T-helper 17 cell (primary cell): ENCODE measurements around the gene ADGRL4. TPM values are rescaled to one million over a fixed set of nuclear protein-coding genes. Genes with fewer than 3 reads are reported as not detected.
"Not testable (repeated sequence)": the region's sequence is repeated elsewhere in the genome, so short reads cannot be mapped to it uniquely, and the experiment has no call there.

Experiments
- ATAC-seq: fragments of 150-1000 bp; cut with Tn5 transposase; 2 replicates; pipeline ENCODE4 v1.10.0; 2021; ENCODE audit warnings: mild to moderate bottlenecking, moderate library complexity
- DNase-seq, 3 donors: peaks; one replicate each; pipeline versions ENCODE4 v3.0.0 to v3.0.0-alpha.2; 2020 to 2021
- H3K9me3 ChIP-seq: one replicate; pipeline ENCODE4 v1.7.0; 2013; ENCODE audit warnings: low read length, mild to moderate bottlenecking; ENCODE audit not compliant: control insufficient read depth, poor library complexity, severe bottlenecking
- H3K27ac Mint-ChIP-seq: one replicate; pipeline ENCODE4 v1.8.0; 2022; ENCODE audit warnings: mild to moderate bottlenecking, moderate library complexity, mixed read lengths
- H3K27me3 Mint-ChIP-seq: one replicate; pipeline ENCODE4 v1.8.0; 2022; ENCODE audit warnings: mixed read lengths
- H3K36me3 Mint-ChIP-seq: one replicate; pipeline ENCODE4 v1.8.0; 2022; ENCODE audit warnings: low read depth, mixed read lengths
- H3K4me1 Mint-ChIP-seq: one replicate; pipeline ENCODE4 v1.8.0; 2022; ENCODE audit warnings: mild to moderate bottlenecking, mixed read lengths
- H3K4me3 Mint-ChIP-seq: one replicate; pipeline ENCODE4 v1.8.0; 2022; ENCODE audit warnings: mild to moderate bottlenecking, moderate library complexity, mixed read lengths
- total RNA-seq, 4 donors: library from RNA in 2 of 4; stranded (reverse) in 2 of 4; gene quantifications; one replicate each; pipeline ENCODE4 v1.2.3 and lab custom pipeline; 2022 to 2026

The ADGRL4 gene
- total RNA-seq, 2 donors from 2014 or later, result not detected

GRCh38 chr1:79004916-79005315, 1.6 kb downstream of the ADGRL4 start:
- ATAC-seq, result no peak
- no peaks in the 10 kb centered on the region for H3K36me3 Mint-ChIP-seq

GRCh38 chr1:78996791-78997190, 9.7 kb downstream of the ADGRL4 start:
- no peaks in the 10 kb centered on the region for H3K4me1 Mint-ChIP-seq
- no peaks in the 10 kb centered on the region for H3K27me3 Mint-ChIP-seq
- no peaks in the 10 kb centered on the region for H3K9me3 ChIP-seq
- DNase-seq, result no peak
- H3K27ac Mint-ChIP-seq, result no peak overlapping the region
- no peak for ATAC-seq
- H3K4me3 Mint-ChIP-seq, result no peak overlapping the region
- H3K36me3 Mint-ChIP-seq, result no peaks in the 10 kb centered on the region

More at GRCh38 chr1:79004916-79005315, 1.6 kb downstream of the ADGRL4 start:
- no peaks in the 10 kb centered on the region for H3K9me3 ChIP-seq
- Mint-ChIP-seq H3K27ac (no peak overlapping the region), H3K27me3 (no peaks in the 10 kb centered on the region), H3K4me3 (no peak overlapping the region), H3K4me1 (no peaks in the 10 kb centered on the region)
- DNase-seq, result no peak

- H3K27ac Mint-ChIP-seq, result no peak overlapping the region
- H3K27me3 Mint-ChIP-seq, result no peaks in the 10 kb centered on the region
- H3K9me3 ChIP-seq, result no peaks in the 10 kb centered on the region
- H3K36me3 Mint-ChIP-seq, result no peaks in the 10 kb centered on the region
- no peaks in the 10 kb centered on the region for H3K4me1 Mint-ChIP-seq
- ATAC-seq (no peak), DNase-seq (no peak)
- no peak overlapping the region for H3K4me3 Mint-ChIP-seq
Measured at GRCh38 chr1:78987042-78987441, 19.5 kb downstream of the ADGRL4 start.

- Mint-ChIP-seq H3K4me3 (no peak overlapping the region), H3K27me3 (no peaks in the 10 kb centered on the region), H3K36me3 (no peaks in the 10 kb centered on the region), H3K27ac (no peak overlapping the region), H3K4me1 (no peaks in the 10 kb centered on the region)
- ATAC-seq (no peak), DNase-seq (no peak)
- no peaks in the 10 kb centered on the region for H3K9me3 ChIP-seq
Measured at GRCh38 chr1:78980511-78980910, 26.0 kb downstream of the ADGRL4 start.

- Mint-ChIP-seq H3K36me3 (no peaks in the 10 kb centered on the region), H3K27ac (no peak overlapping the region)
- ATAC-seq, result no peak
Measured at GRCh38 chr1:78972723-78973122, 33.8 kb downstream of the ADGRL4 start.

GRCh38 chr1:78967091-78967490, 39.4 kb downstream of the ADGRL4 start:
- not testable (repeated sequence) for DNase-seq, H3K36me3 Mint-ChIP-seq, H3K9me3 ChIP-seq, H3K4me3 Mint-ChIP-seq, ATAC-seq, H3K27me3 Mint-ChIP-seq, H3K27ac Mint-ChIP-seq, H3K4me1 Mint-ChIP-seq

More at GRCh38 chr1:78972723-78973122, 33.8 kb downstream of the ADGRL4 start:
- no peaks in the 10 kb centered on the region for H3K27me3 Mint-ChIP-seq
- no peak for DNase-seq
- no peaks in the 10 kb centered on the region for H3K9me3 ChIP-seq
- H3K4me3 Mint-ChIP-seq, result no peak overlapping the region
- H3K4me1 Mint-ChIP-seq, result no peaks in the 10 kb centered on the region

GRCh38 chr1:78958711-78959110, 47.8 kb downstream of the ADGRL4 start:
- no peak overlapping the region for H3K4me3 Mint-ChIP-seq
- ATAC-seq, result no peak

GRCh38 chr1:78950826-78951225, 55.7 kb downstream of the ADGRL4 start:
- H3K36me3 Mint-ChIP-seq, result no peaks in the 10 kb centered on the region
- H3K27ac Mint-ChIP-seq, result no peak overlapping the region
- H3K4me1 Mint-ChIP-seq, result no peaks in the 10 kb centered on the region
- H3K9me3 ChIP-seq, result no peaks in the 10 kb centered on the region
- DNase-seq (no peak), ATAC-seq (no peak)
- no peaks in the 10 kb centered on the region for H3K27me3 Mint-ChIP-seq
- no peak overlapping the region for H3K4me3 Mint-ChIP-seq

More at GRCh38 chr1:78958711-78959110, 47.8 kb downstream of the ADGRL4 start:
- DNase-seq, result no peak
- Mint-ChIP-seq H3K27ac (no peak overlapping the region), H3K4me1 (no peaks in the 10 kb centered on the region), H3K27me3 (no peaks in the 10 kb centered on the region), H3K36me3 (no peaks in the 10 kb centered on the region)
- no peaks in the 10 kb centered on the region for H3K9me3 ChIP-seq

- no peaks in the 10 kb centered on the region for H3K9me3 ChIP-seq
- no peaks in the 10 kb centered on the region for H3K36me3 Mint-ChIP-seq
- no peaks in the 10 kb centered on the region for H3K27me3 Mint-ChIP-seq
- DNase-seq (no peak), ATAC-seq (no peak)
- H3K27ac Mint-ChIP-seq, result no peak overlapping the region
- H3K4me3 Mint-ChIP-seq, result no peak overlapping the region
- H3K4me1 Mint-ChIP-seq, result no peaks in the 10 kb centered on the region
Measured at GRCh38 chr1:78949227-78949626, 57.3 kb downstream of the ADGRL4 start.

GRCh38 chr1:78919150-78919549, 87.4 kb downstream of the ADGRL4 start:
- no peaks in the 10 kb centered on the region for H3K4me1 Mint-ChIP-seq
- H3K27ac Mint-ChIP-seq, result no peak overlapping the region
- H3K9me3 ChIP-seq, result no peaks in the 10 kb centered on the region
- H3K36me3 Mint-ChIP-seq, result no peaks in the 10 kb centered on the region
- H3K4me3 Mint-ChIP-seq, result no peak overlapping the region
- DNase-seq, result no peak
- ATAC-seq, result no peak
- no peaks in the 10 kb centered on the region for H3K27me3 Mint-ChIP-seq

GRCh38 chr1:78918157-78918556, 88.4 kb downstream of the ADGRL4 start:
- no peak for ATAC-seq
- H3K4me1 Mint-ChIP-seq, result no peaks in the 10 kb centered on the region
- no peak overlapping the region for H3K4me3 Mint-ChIP-seq
- no peaks in the 10 kb centered on the region for H3K36me3 Mint-ChIP-seq
- no peak for DNase-seq
- no peak overlapping the region for H3K27ac Mint-ChIP-seq
- H3K27me3 Mint-ChIP-seq, result no peaks in the 10 kb centered on the region
- no peaks in the 10 kb centered on the region for H3K9me3 ChIP-seq

GRCh38 chr1:78916986-78917385, 89.5 kb downstream of the ADGRL4 start:
- H3K4me3 Mint-ChIP-seq, result no peak overlapping the region
- ATAC-seq (no peak), DNase-seq (no peak)
- H3K4me1 Mint-ChIP-seq, result no peaks in the 10 kb centered on the region
- no peaks in the 10 kb centered on the region for H3K36me3 Mint-ChIP-seq
- no peak overlapping the region for H3K27ac Mint-ChIP-seq
- H3K9me3 ChIP-seq, result no peaks in the 10 kb centered on the region
- H3K27me3 Mint-ChIP-seq, result no peaks in the 10 kb centered on the region

GRCh38 chr1:78913950-78914349, 92.6 kb downstream of the ADGRL4 start:
- DNase-seq, result no peak
- H3K4me3 Mint-ChIP-seq, result no peak overlapping the region
- H3K9me3 ChIP-seq, result no peaks in the 10 kb centered on the region
- H3K4me1 Mint-ChIP-seq, result no peaks in the 10 kb centered on the region
- no peaks in the 10 kb centered on the region for H3K36me3 Mint-ChIP-seq
- no peak for ATAC-seq
- H3K27me3 Mint-ChIP-seq, result no peaks in the 10 kb centered on the region
- no peak overlapping the region for H3K27ac Mint-ChIP-seq

GRCh38 chr1:78911956-78912880, 94.3 kb downstream of the ADGRL4 start:
- H3K27me3 Mint-ChIP-seq, result no peaks in the 10 kb centered on the region
- H3K36me3 Mint-ChIP-seq, result no peaks in the 10 kb centered on the region
- no peak for DNase-seq
- no peak overlapping the region for H3K4me3 Mint-ChIP-seq
- no peak overlapping the region for H3K27ac Mint-ChIP-seq
- no peaks in the 10 kb centered on the region for H3K9me3 ChIP-seq
- no peaks in the 10 kb centered on the region for H3K4me1 Mint-ChIP-seq
- no peak for ATAC-seq
